ENCODE measurements around the gene KCNT2. TPM values are rescaled to one million over a fixed set of nuclear protein-coding genes. Genes with fewer than 3 reads are reported as not detected.

The KCNT2 gene
- total and polyA plus RNA-seq, 2 of the 8 experiments (the other 6 are each of a cell fraction or from before 2014, with no cell fraction given): 2.3 to 10.2 TPM

DNA sequence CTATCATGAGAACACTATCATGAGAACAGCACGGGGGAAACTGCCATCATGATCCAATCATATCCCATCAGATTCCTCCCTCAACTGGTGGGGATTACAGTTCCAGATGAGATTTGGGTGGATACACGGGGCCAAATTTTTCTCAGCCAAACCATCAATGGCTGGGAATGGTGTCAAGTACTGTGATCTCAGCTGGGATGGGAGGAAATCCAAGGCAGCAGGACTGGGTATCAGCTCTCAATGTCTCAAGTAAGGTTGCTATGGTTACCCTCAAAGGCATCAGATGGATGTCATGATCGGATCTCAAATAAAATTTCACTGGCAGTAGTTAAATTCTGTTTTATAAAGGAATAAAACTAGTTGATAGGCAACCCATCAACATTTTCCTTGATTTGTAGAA is 399.0 kb downstream of the KCNT2 start:
- no peak for TF ChIP-seq SAP30 (IDR thresholded peaks at IDR 0.05; ENCODE audit: insufficient read depth, insufficient replicate concordance, low read length)
- no peak for TF ChIP-seq SIX5 (IDR thresholded peaks at IDR 0.05; ENCODE audit: low read depth, low read length)
- no peak for TF ChIP-seq YY1 (IDR thresholded peaks at IDR 0.05; ENCODE audit: low read depth, low read length)
- TF ChIP-seq FOSL1 (IDR thresholded peaks at IDR 0.05; ENCODE audit: insufficient read depth, low read depth, low read length): no peak
- TF ChIP-seq RNF2 (IDR thresholded peaks at IDR 0.05; ENCODE audit: borderline replicate concordance, low read depth, low read length, missing control alignments, poor library complexity, severe bottlenecking): no peak
- no peak for TF ChIP-seq SIRT6 (IDR thresholded peaks at IDR 0.05; ENCODE audit: low read length)
- no peak for TF ChIP-seq CREB1 (IDR thresholded peaks at IDR 0.05)
- no peak for TF ChIP-seq CBX8 (IDR thresholded peaks at IDR 0.05; ENCODE audit: borderline replicate concordance, low read depth, low read length)
- TF ChIP-seq JUND (IDR thresholded peaks at IDR 0.05; ENCODE audit: low read length): no peak
- Histone ChIP-seq H4K91ac (replicated peaks; ENCODE audit: insufficient read length, low read length) (no peak overlapping the region), H4K20me1 (replicated peaks in 1 of 2; ENCODE audit: control insufficient read depth in 1 of 2, insufficient read depth in 2 of 2, low read length in 2 of 2) (no peaks in the 10 kb centered on the region), H2AFZ (ENCODE audit: low read length) (no peak overlapping the region), H3K14ac (ENCODE audit: insufficient read length) (no peak overlapping the region), H3K9ac (replicated peaks in 1 of 4; ENCODE audit: extremely low read depth in 1 of 4, low read depth in 3 of 4, low read length in 3 of 4) (no peak overlapping the region), H3K4me3 (ENCODE audit: extremely low read depth in 1 of 4, insufficient read depth in 2 of 4, low read depth in 3 of 4, low read length in 4 of 4) (no peak overlapping the region), H3K27me3 (replicated peaks in 1 of 4; ENCODE audit: control insufficient read depth in 3 of 4, extremely low read depth in 1 of 4, insufficient read depth in 3 of 4, low read length in 3 of 4) (no peaks in the 10 kb centered on the region), H2BK20ac (ENCODE audit: low read length) (no peak overlapping the region), H4K5ac (ENCODE audit: insufficient read length, low read depth, low read length) (no peak overlapping the region), H3K23me2 (ENCODE audit: low read depth, low read length) (no peaks in the 10 kb centered on the region), H2BK120ac (replicated peaks; ENCODE audit: low read depth, low read length) (no peak overlapping the region), H3K4ac (replicated peaks; ENCODE audit: insufficient read length, low read depth, low read length) (no peak overlapping the region), H3K9me3 (ENCODE audit: insufficient read depth in 2 of 2, low read depth in 1 of 2, low read length in 1 of 2) (no peaks in the 10 kb centered on the region), H2BK12ac (ENCODE audit: low read depth, low read length) (no peak overlapping the region), H2BK15ac (ENCODE audit: low read length) (no peak overlapping the region), H2BK5ac (ENCODE audit: low read depth, low read length) (no peak overlapping the region), H3K18ac (ENCODE audit: extremely low read depth, low read length) (no peak overlapping the region), H3K27ac (ENCODE audit: low read depth, low read length) (no peak overlapping the region), H3K79me1 (ENCODE audit: low read depth, low read length) (no peaks in the 10 kb centered on the region), H3K79me2 (ENCODE audit: control insufficient read depth in 1 of 2, insufficient read depth in 2 of 2, low read length in 2 of 2) (no peaks in the 10 kb centered on the region), H3K4me1 (replicated peaks in 1 of 4; ENCODE audit: control insufficient read depth in 3 of 4, insufficient read depth in 4 of 4, low read length in 3 of 4) (no peaks in the 10 kb centered on the region), H4K8ac (ENCODE audit: extremely low read depth, insufficient read depth, low read length) (no peak overlapping the region), H3K23ac (ENCODE audit: insufficient read length) (no peak overlapping the region), H3K56ac (replicated peaks; ENCODE audit: insufficient read length, low read depth, low read length) (no peak overlapping the region), H2AK5ac (ENCODE audit: low read depth, low read length) (no peak overlapping the region), H3K36me3 (ENCODE audit: control insufficient read depth in 2 of 4, insufficient read depth in 4 of 4, low read length in 3 of 4) (no peaks in the 10 kb centered on the region), H3K4me2 (ENCODE audit: insufficient read depth in 1 of 2, low read depth in 2 of 2, low read length in 2 of 2) (no peak overlapping the region)
- ChIA-PET POLR2A (ENCODE audit: partially characterized antibody) (no interaction called here), CTCF (ENCODE audit: partially characterized antibody) (no interaction called here)
- 90% methylated on average over 3 of the region's 3 CpGs; no CpG with 5 or more reads in 1 of the 2 experiments for WGBS, 2 experiments (ENCODE audit: extremely low coverage in 1 of 2, insufficient coverage in 1 of 2, insufficient read length in 1 of 2, insufficient replicate concordance in 2 of 2, low coverage in 1 of 2, low lambda C conversion rate in 2 of 2, missing lambda C conversion rate in 1 of 2)
- FAIRE-seq (no peak), DNase-seq (ENCODE audit: low read depth in 1 of 2, low spot score in 2 of 2) (no peak)

Measured in H1 (cell line).